HG03095 (cell line): ENCODE data around the gene RPL11.
A peak's percentile ranks its signal among the peaks of the same experiment; 100 is the strongest.
"Not testable (repeated sequence)": the region's sequence is repeated elsewhere in the genome, so short reads cannot be mapped to it uniquely, and the experiment has no call there.

Source experiments
- ATAC-seq: cut with Tn5 transposase; IDR thresholded peaks from one replicate; pipeline ENCODE4 v1.9.1; 2021; ENCODE audit warnings: moderate library complexity; ENCODE audit not compliant: unreplicated experiment

The RPL11 gene

GRCh38 chr1:23727362-23727811 is 35.8 kb downstream of the RPL11 start:
- ATAC-seq, result no peak

GRCh38 chr1:23732363-23733224 is 41.0 kb downstream of the RPL11 start:
- no peak for ATAC-seq

- not testable (repeated sequence) for ATAC-seq
Observed at GRCh38 chr1:23733281-23733680, 41.7 kb downstream of the RPL11 start.

- no peak for ATAC-seq
Observed at GRCh38 chr1:23736437-23737134, 45.0 kb downstream of the RPL11 start.

- ATAC-seq, result no peak
Observed at GRCh38 chr1:23741609-23742008, 50.0 kb downstream of the RPL11 start.

- peak; percentile 21 for ATAC-seq
Observed at GRCh38 chr1:23742670-23743286, 51.2 kb downstream of the RPL11 start.

GRCh38 chr1:23743287-23744152 is 51.9 kb downstream of the RPL11 start, which contains the start of gene ELOA:
Gene ELOA (plus strand): TSS chr1:23743471. CDS start chr1:23743504, 33 bp downstream.
- peak; percentile 81 for ATAC-seq

- ATAC-seq, result no peak
Observed at GRCh38 chr1:23745515-23745914, 53.9 kb downstream of the RPL11 start.
